IMR-90 (cell line): Measurements from ENCODE around the gene PTTG1IP2. TPM values are rescaled to one million over a fixed set of nuclear protein-coding genes. Genes with fewer than 3 reads are reported as not detected.

Source experiments
- ATAC-seq: fragments of 200-7000 bp; cut with Tn5 transposase; 2 replicates; pipeline ENCODE4 v1.9.1; 2020; ENCODE audit warnings: low read depth, mild to moderate bottlenecking, moderate library complexity
- BruUV-seq: library from RNA; stranded (reverse); fragments of 400-500 nt; replicated peaks from 2 replicates; lab custom pipeline; 2021; lab: Mats Ljungman, UMichigan
- CTCF ChIA-PET: fragments of 300-600 bp; formaldehyde crosslinking; extraction: SDS; loops from one replicate; lab custom pipeline; 2021; ENCODE audit warnings: antibody characterized with exemption; lab: Yijun Ruan, JAX
- POLR2A ChIA-PET: fragments of 300-600 bp; sonication (Branson Sonifier 250); formaldehyde crosslinking; loops from one replicate; lab custom pipeline; 2022; ENCODE audit warnings: antibody characterized with exemption; ENCODE audit not compliant: unreplicated experiment; lab: Charles Lee
- DNase-seq: peaks from one replicate; pipeline ENCODE4 v3.0.0; 2013
- H2AFZ ChIP-seq: replicated peaks from 2 replicates; pipeline ENCODE3; 2013; ENCODE audit warnings: low read length, mild to moderate bottlenecking; ENCODE audit not compliant: poor library complexity
- H2AK5ac ChIP-seq: 2 replicates; pipeline ENCODE4 v1.6.1; 2013; ENCODE audit warnings: low read depth, low read length, inconsistent platforms
- H2AK9ac ChIP-seq: replicated peaks from 2 replicates; pipeline ENCODE3; 2013; ENCODE audit warnings: mild to moderate bottlenecking, low read depth, low read length, moderate library complexity; ENCODE audit not compliant: poor library complexity
- H2BK120ac ChIP-seq: 2 replicates; pipeline ENCODE4 v1.6.1; 2013; ENCODE audit warnings: low read depth, low read length, inconsistent platforms
- H2BK15ac ChIP-seq: 3 replicates; pipeline ENCODE4 v1.6.1; 2013; ENCODE audit warnings: low read depth, low read length, inconsistent platforms
- H2BK20ac ChIP-seq: 2 replicates; pipeline ENCODE4 v1.6.1; 2013; ENCODE audit warnings: low read depth, mild to moderate bottlenecking, inconsistent platforms, low read length, moderate library complexity
- H2BK5ac ChIP-seq: 2 replicates; pipeline ENCODE4 v1.6.1; 2013; ENCODE audit warnings: mild to moderate bottlenecking, low read depth, low read length, inconsistent platforms; ENCODE audit not compliant: poor library complexity, severe bottlenecking
- H3K14ac ChIP-seq: replicated peaks from 2 replicates; pipeline ENCODE4 v1.6.1; 2013; ENCODE audit warnings: low read depth, low read length, inconsistent platforms
- H3K18ac ChIP-seq: 2 replicates; pipeline ENCODE4 v1.6.1; 2013; ENCODE audit warnings: low read depth, low read length, control low read depth
- H3K23ac ChIP-seq: 2 replicates; pipeline ENCODE4 v1.6.1; 2013; ENCODE audit warnings: low read depth, low read length, inconsistent platforms
- H3K27ac ChIP-seq: 2 replicates; pipeline ENCODE4 v1.5.1; 2013; ENCODE audit warnings: mild to moderate bottlenecking, control low read depth, low read length; ENCODE audit not compliant: insufficient read depth
- H3K27me3 ChIP-seq: 2 replicates; pipeline ENCODE4 v1.6.1; 2013; ENCODE audit warnings: low read length; ENCODE audit not compliant: control insufficient read depth, insufficient read depth
- H3K36me3 ChIP-seq: 2 replicates; pipeline ENCODE4 v1.6.1; 2013; ENCODE audit warnings: low read length, mixed read lengths; ENCODE audit not compliant: control insufficient read depth, insufficient read depth
- H3K4ac ChIP-seq: 2 replicates; pipeline ENCODE4 v1.6.1; 2013; ENCODE audit warnings: low read depth, low read length, inconsistent platforms
- H3K4me1 ChIP-seq: 2 replicates; pipeline ENCODE4 v1.6.1; 2013; ENCODE audit warnings: low read length, mixed read lengths; ENCODE audit not compliant: control insufficient read depth, insufficient read depth
- H3K4me2 ChIP-seq: 2 replicates; pipeline ENCODE4 v1.6.1; 2013; ENCODE audit warnings: low read depth, mild to moderate bottlenecking, control low read depth, low read length, moderate library complexity
- H3K4me3 ChIP-seq: 2 replicates; pipeline ENCODE4 v1.5.1; 2013; ENCODE audit warnings: low read depth, mild to moderate bottlenecking, control low read depth, low read length, moderate library complexity; ENCODE audit not compliant: insufficient read depth
- H3K56ac ChIP-seq: 2 replicates; pipeline ENCODE4 v1.6.1; 2013; ENCODE audit warnings: low read length, inconsistent platforms; ENCODE audit not compliant: insufficient read depth; ENCODE audit errors: extremely low read depth
- H3K79me1 ChIP-seq, 2 experiments: 2 replicates each; pipeline ENCODE4 v1.6.1; 2013; ENCODE audit warnings: low read length in 2 of 2, inconsistent platforms in 1 of 2, low read depth in 1 of 2
- H3K9ac ChIP-seq: 2 replicates; pipeline ENCODE4 v1.6.1; 2013; ENCODE audit warnings: low read depth, low read length, control low read depth
- H3K9me1 ChIP-seq: 2 replicates; pipeline ENCODE4 v1.6.1; 2013; ENCODE audit warnings: low read length, inconsistent platforms; ENCODE audit not compliant: insufficient read depth
- H3K9me3 ChIP-seq: 2 replicates; pipeline ENCODE4 v1.6.1; 2013; ENCODE audit warnings: low read length; ENCODE audit not compliant: control insufficient read depth, insufficient read depth
- H4K20me1 ChIP-seq: 2 replicates; pipeline ENCODE4 v1.6.1; 2013; ENCODE audit warnings: low read length, inconsistent platforms; ENCODE audit not compliant: insufficient read depth
- H4K5ac ChIP-seq: 2 replicates; pipeline ENCODE4 v1.6.1; 2013; ENCODE audit warnings: mild to moderate bottlenecking, low read depth, low read length, control low read depth
- H4K8ac ChIP-seq, 2 experiments: 2 replicates each; pipeline ENCODE4 v1.6.1; 2013; ENCODE audit warnings: low read depth in 2 of 2, low read length in 2 of 2, control low read depth in 1 of 2, inconsistent platforms in 1 of 2
- H4K91ac ChIP-seq: 2 replicates; pipeline ENCODE4 v1.6.1; 2013; ENCODE audit warnings: low read depth, low read length, inconsistent platforms; ENCODE audit not compliant: insufficient read depth
- BHLHE40 ChIP-seq: fragments of 150-350 bp; IDR thresholded peaks from 2 replicates; pipeline ENCODE4 v1.6.1; 2016; ENCODE audit warnings: mild to moderate bottlenecking, low read depth, low read length
- CEBPB ChIP-seq: IDR thresholded peaks from 2 replicates; pipeline ENCODE4 v1.6.1; 2012; ENCODE audit warnings: low read depth, low read length, improper control_type of control experiment
- CHD1 ChIP-seq: IDR thresholded peaks from 2 replicates; pipeline ENCODE4 v1.6.1; 2012; ENCODE audit warnings: low read depth, low read length, improper control_type of control experiment
- CTCF ChIP-seq: conservative IDR thresholded peaks from 2 replicates; pipeline ENCODE4 v1.5.1; 2012; ENCODE audit warnings: mild to moderate bottlenecking, low read depth, low read length, improper control_type of control experiment
- ELK1 ChIP-seq: fragments of 150-350 bp; IDR thresholded peaks from 2 replicates; pipeline ENCODE4 v1.6.1; 2016; ENCODE audit warnings: low read depth, mild to moderate bottlenecking, low read length, moderate library complexity, borderline replicate concordance
- FOS ChIP-seq: fragments of 150-350 bp; IDR thresholded peaks from 2 replicates; pipeline ENCODE4 v1.6.1; 2016; ENCODE audit warnings: low read depth, low read length
- MAFK ChIP-seq: IDR thresholded peaks from 2 replicates; pipeline ENCODE4 v1.6.1; 2012; ENCODE audit warnings: low read depth, low read length, improper control_type of control experiment
- MAZ ChIP-seq: IDR thresholded peaks from 2 replicates; pipeline ENCODE4 v1.6.1; 2012; ENCODE audit warnings: low read depth, mild to moderate bottlenecking, low read length, improper control_type of control experiment, moderate library complexity, borderline replicate concordance
- MXI1 ChIP-seq: IDR thresholded peaks from 2 replicates; pipeline ENCODE4 v1.6.1; 2012; ENCODE audit warnings: low read depth, mild to moderate bottlenecking, low read length, moderate library complexity, borderline replicate concordance
- NFE2L2 ChIP-seq: fragments of 150-350 bp; IDR thresholded peaks from 2 replicates; pipeline ENCODE4 v1.6.1; 2016; ENCODE audit warnings: low read depth, mild to moderate bottlenecking, low read length
- POLR2A ChIP-seq: IDR thresholded peaks from 2 replicates; pipeline ENCODE4 v1.6.1; 2012; ENCODE audit warnings: mild to moderate bottlenecking, low read depth, low read length
- RAD21 ChIP-seq: IDR thresholded peaks from 2 replicates; pipeline ENCODE4 v1.6.1; 2012; ENCODE audit warnings: low read length, improper control_type of control experiment
- RCOR1 ChIP-seq: IDR thresholded peaks from 2 replicates; pipeline ENCODE4 v1.6.1; 2012; ENCODE audit warnings: mild to moderate bottlenecking, low read length, improper control_type of control experiment; ENCODE audit not compliant: insufficient replicate concordance
- RFX5 ChIP-seq: IDR thresholded peaks from 2 replicates; pipeline ENCODE4 v1.8.0; 2012; ENCODE audit warnings: low read depth, mild to moderate bottlenecking, low read length, moderate library complexity
- SMC3 ChIP-seq: fragments of 150-350 bp; IDR thresholded peaks from 2 replicates; pipeline ENCODE4 v1.6.1; 2016; ENCODE audit warnings: low read depth, mild to moderate bottlenecking, antibody characterized with exemption, low read length, moderate library complexity
- USF2 ChIP-seq: fragments of 150-350 bp; IDR thresholded peaks from 2 replicates; pipeline ENCODE4 v1.6.1; 2017; ENCODE audit warnings: mild to moderate bottlenecking, antibody characterized with exemption, low read length, low read depth
- WGBS, 2 experiments: methylation state at CpG; one replicate each; pipeline versions ENCODE4 v1.1.5 to v1.1.7; 2013; ENCODE audit warnings: missing lambda C conversion rate in 2 of 2; ENCODE audit not compliant: insufficient read length in 1 of 2; ENCODE audit errors: extremely low coverage in 2 of 2; 5-methylcytosine and 5-hydroxymethylcytosine counted together
- dilution Hi-C: fragments of 300-500 bp; cut with HindIII; formaldehyde crosslinking; loops from one replicate; pipeline ENCODE4 v1.14.3; 2018; ENCODE audit warnings: low sequenced_read_pairs; ENCODE audit not compliant: unreplicated experiment
- in situ Hi-C: fragments of 300-500 bp; cut with MboI; formaldehyde crosslinking; loops from 3 replicates; pipeline ENCODE4 v1.14.3; 2019; ENCODE audit warnings: low sequenced_read_pairs, inconsistent platforms, mixed read lengths
- intact Hi-C: fragments of 100-400 bp; cut with micrococcal nuclease; formaldehyde crosslinking; loops from 2 replicates; pipeline ENCODE4 v1.10.0; 2022
- polyA plus RNA-seq, 3 experiments: library from polyadenylated mRNA; depleted of rRNA; stranded (reverse); fragments of >200 nt; gene quantifications; 2 replicates each; pipeline ENCODE4 v1.2.3, GENCODE V29; 2012; ENCODE audit warnings: low replicate concordance in 1 of 3
- total RNA-seq: library from RNA; depleted of rRNA; stranded (reverse); fragments of >200 nt; gene quantifications from 2 replicates; pipeline ENCODE4 v1.2.3, GENCODE V29; 2012

Gene PTTG1IP2
- total and polyA plus RNA-seq, 2 of the 4 experiments (the other 2 are of a cell fraction), result not detected

GRCh38 chr7:90511776-90512175 is 42.3 kb downstream of the PTTG1IP2 start:
- no peak overlapping the region for H2BK15ac ChIP-seq
- H3K79me1 ChIP-seq, result no peaks in the 10 kb centered on the region
- H3K9ac ChIP-seq, result no peak overlapping the region
- H3K56ac ChIP-seq, result no peak overlapping the region
- no peak overlapping the region for H2BK5ac ChIP-seq
- dilution Hi-C loops, result no loop called here
- no peak overlapping the region for H2BK120ac ChIP-seq
- DNase-seq (no peak), ATAC-seq (no peak)
- no CpG with 5 or more reads among the region's 2 CpGs for WGBS, 2 experiments
- no peak overlapping the region for H3K23ac ChIP-seq
- intact Hi-C loops, result no loop called here
- TF ChIP-seq SMC3 (no peak), NFE2L2 (no peak), MAFK (no peak), RFX5 (no peak), CEBPB (no peak), CHD1 (no peak), USF2 (no peak), ELK1 (no peak), RCOR1 (no peak), POLR2A (no peak), MAZ (no peak), RAD21 (no peak), FOS (no peak), CTCF (no peak), BHLHE40 (no peak), MXI1 (no peak)
- no peak overlapping the region for H3K4ac ChIP-seq
- H2AK5ac ChIP-seq, result no peak overlapping the region
- H3K4me1 ChIP-seq, result no peaks in the 10 kb centered on the region
- POLR2A ChIA-PET, result no interaction called here
- H3K4me2 ChIP-seq, result no peak overlapping the region
- no peaks in the 10 kb centered on the region for H4K20me1 ChIP-seq
- no peak overlapping the region for H2AFZ ChIP-seq
- no peak overlapping the region for H2BK20ac ChIP-seq
- no peak overlapping the region for H3K18ac ChIP-seq
- H3K9me1 ChIP-seq, result no peaks in the 10 kb centered on the region
- H4K8ac ChIP-seq, result no peak overlapping the region
- no peak overlapping the region for H3K27ac ChIP-seq
- no peak overlapping the region for H3K14ac ChIP-seq
- H2AK9ac ChIP-seq, result no peak overlapping the region
- in situ Hi-C loops, result no loop called here
- BruUV-seq, result no TSS peak
- H3K27me3 ChIP-seq, result no peaks in the 10 kb centered on the region
- no peak overlapping the region for H3K4me3 ChIP-seq
- CTCF ChIA-PET, result interaction anchor here (0.6 kb wide), 1 partner anchor 264 kb away, joined by 3 read pairs; no protein-coding TSS in a partner anchor
- H3K36me3 ChIP-seq, result no peaks in the 10 kb centered on the region
- H4K91ac ChIP-seq, result no peak overlapping the region
- H4K5ac ChIP-seq, result no peak overlapping the region
- H3K9me3 ChIP-seq, result no peaks in the 10 kb centered on the region
